ELR (cell line): Measurements from ENCODE around the gene IPMK.
"Not testable (repeated sequence)": the region's sequence is repeated elsewhere in the genome, so short reads cannot be mapped to it uniquely, and the experiment has no call there.

Experiments
- DNase-seq: peaks from one replicate; pipeline ENCODE4 v3.0.0-alpha.2; 2015; ENCODE audit warnings: low read depth

Gene IPMK

GRCh38 chr10:58266826-58267712 lies 625 bp downstream of the IPMK start:
- DNase-seq = peak; percentile 50

- DNase-seq = peak; percentile 81
Observed at GRCh38 chr10:58266003-58266825, 1.5 kb downstream of the IPMK start.

GRCh38 chr10:58265249-58265648 lies 2.4 kb downstream of the IPMK start:
- no peak for DNase-seq

- no peak for DNase-seq
Observed at GRCh38 chr10:58264780-58265179, 2.9 kb downstream of the IPMK start.

- DNase-seq = no peak
Observed at GRCh38 chr10:58262766-58263165, 4.9 kb downstream of the IPMK start.

GRCh38 chr10:58260334-58260733 lies 7.4 kb downstream of the IPMK start:
- DNase-seq = no peak

- DNase-seq = peak; percentile 24
Observed at GRCh38 chr10:58258977-58259692, 8.6 kb downstream of the IPMK start.

GRCh38 chr10:58256013-58256780 lies 11.5 kb downstream of the IPMK start:
- DNase-seq = not testable (repeated sequence)

GRCh38 chr10:58254644-58255043 lies 13.1 kb downstream of the IPMK start:
- DNase-seq = no peak

GRCh38 chr10:58253184-58253583 lies 14.5 kb downstream of the IPMK start:
- no peak for DNase-seq

- DNase-seq = not testable (repeated sequence)
Observed at GRCh38 chr10:58244666-58245065, 23.0 kb downstream of the IPMK start.

GRCh38 chr10:58244242-58244641 lies 23.5 kb downstream of the IPMK start:
- DNase-seq = not testable (repeated sequence)

GRCh38 chr10:58243801-58244200 lies 23.9 kb downstream of the IPMK start:
- not testable (repeated sequence) for DNase-seq

GRCh38 chr10:58243269-58243668 lies 24.4 kb downstream of the IPMK start:
- no peak for DNase-seq

- DNase-seq = peak; percentile 40
Observed at GRCh38 chr10:58241346-58241745, 26.3 kb downstream of the IPMK start.

GRCh38 chr10:58240531-58240930 lies 27.2 kb downstream of the IPMK start:
- DNase-seq = peak; percentile 58

GRCh38 chr10:58239561-58240169 lies 28.0 kb downstream of the IPMK start:
- DNase-seq = peak; percentile 78

GRCh38 chr10:58237014-58237834 lies 30.5 kb downstream of the IPMK start:
- DNase-seq = peak; percentile 94

- not testable (repeated sequence) for DNase-seq
Observed at GRCh38 chr10:58229856-58230255, 37.8 kb downstream of the IPMK start.

- DNase-seq = no peak
Observed at GRCh38 chr10:58225654-58226053, 42.0 kb downstream of the IPMK start.
